GM12878 (cell line): ENCODE results near the gene KRTAP9-4. TPM values are rescaled to one million over a fixed set of nuclear protein-coding genes. Genes with fewer than 3 reads are reported as not detected.

ENCODE experiments used
- ATAC-seq: fragments of 200-7000 bp; cut with Tn5 transposase; 3 replicates; pipeline ENCODE4 v1.9.1; 2020; ENCODE audit warnings: mild to moderate bottlenecking, moderate library complexity
- BruUV-seq: library from RNA; stranded (reverse); fragments of 400-500 nt; replicated peaks from 2 replicates; lab custom pipeline; 2021; lab: Mats Ljungman, UMichigan
- CTCF ChIA-PET: fragments of 300-600 bp; sonication (Branson Sonifier 250); formaldehyde crosslinking; extraction: SDS; loops from one replicate; lab custom pipeline; 2021; ENCODE audit warnings: inconsistent platforms; lab: Yijun Ruan, JAX
- POLR2A ChIA-PET: fragments of 350-600 bp; formaldehyde crosslinking; extraction: SDS; loops from one replicate; lab custom pipeline; 2021; ENCODE audit warnings: inconsistent platforms; lab: Charles Lee
- RAD21 ChIA-PET: fragments of 300-600 bp; sonication (Branson Sonifier 250); formaldehyde crosslinking; loops from one replicate; lab custom pipeline; 2023; ENCODE audit warnings: antibody characterized with exemption; ENCODE audit not compliant: unreplicated experiment; lab: Charles Lee
- SMC1A ChIA-PET: fragments of 300-600 bp; sonication (Branson Sonifier 250); formaldehyde crosslinking; loops from one replicate; lab custom pipeline; 2023; ENCODE audit not compliant: unreplicated experiment, uncharacterized antibody; lab: Charles Lee
- DNase-seq: peaks from one replicate; pipeline ENCODE4 v3.0.0-alpha.2; 2011; ENCODE audit warnings: low read depth, low spot score
- FAIRE-seq: peaks from 3 replicates; lab custom pipeline; 2011; peaks lifted over from hg19 to GRCh38; lab: Jason Lieb, UNC
- H2AFZ ChIP-seq: 2 replicates; pipeline ENCODE4 v1.6.0; 2011; ENCODE audit warnings: low read depth, low read length, control low read depth; ENCODE audit not compliant: control insufficient read depth
- H3K27ac ChIP-seq: 2 replicates; pipeline ENCODE4 v1.5.1; 2011; ENCODE audit warnings: control low read depth; ENCODE audit not compliant: control insufficient read depth, insufficient read depth
- H3K27me3 ChIP-seq, 2 experiments: replicated peaks in 1 of 2; 2 replicates each; pipeline versions ENCODE4 v1.6.0 to v1.6.1; 2011; ENCODE audit warnings: low read length in 1 of 2; ENCODE audit not compliant: control insufficient read depth in 2 of 2, insufficient read depth in 2 of 2
- H3K36me3 ChIP-seq, 2 experiments: 2 replicates each; pipeline ENCODE4 v1.5.1; 2011; ENCODE audit warnings: low read length in 1 of 2; ENCODE audit not compliant: control insufficient read depth in 2 of 2, insufficient read depth in 2 of 2
- H3K4me1 ChIP-seq: 2 replicates; pipeline ENCODE4 v1.6.1; 2011; ENCODE audit warnings: mild to moderate bottlenecking, low read length, moderate library complexity, mixed read lengths; ENCODE audit not compliant: control insufficient read depth, insufficient read depth
- H3K4me2 ChIP-seq: 2 replicates; pipeline ENCODE4 v1.6.0; 2011; ENCODE audit warnings: control low read depth; ENCODE audit not compliant: control insufficient read depth, insufficient read depth
- H3K4me3 ChIP-seq: fragments of 200-600 bp; sonication (generic); 2 replicates; pipeline ENCODE4 v1.5.1; 2016
- H3K79me2 ChIP-seq: 2 replicates; pipeline ENCODE4 v1.6.0; 2011; ENCODE audit warnings: low read length; ENCODE audit not compliant: control insufficient read depth, insufficient read depth
- H3K9ac ChIP-seq: 2 replicates; pipeline ENCODE4 v1.8.0; 2011; ENCODE audit warnings: low read length, control low read depth, mixed read lengths; ENCODE audit not compliant: control insufficient read depth, insufficient read depth
- H3K9me3 ChIP-seq: replicated peaks from 3 replicates; pipeline ENCODE4 v1.5.1; 2011; ENCODE audit warnings: mild to moderate bottlenecking, low read length; ENCODE audit not compliant: control insufficient read depth, insufficient read depth
- H4K20me1 ChIP-seq: 2 replicates; pipeline ENCODE4 v1.6.0; 2011; ENCODE audit not compliant: control insufficient read depth, insufficient read depth
- BHLHE40 ChIP-seq, 2 experiments: fragments of 450-650 bp in 1 of 2; IDR thresholded peaks; 2 replicates each; pipeline ENCODE4 v1.6.1; 2011 to 2017; ENCODE audit warnings: low read depth in 2 of 2, borderline replicate concordance in 1 of 2, improper control_type of control experiment in 1 of 2, low read length in 1 of 2, mild to moderate bottlenecking in 1 of 2
- NFYB ChIP-seq: IDR thresholded peaks from 2 replicates; pipeline ENCODE4 v1.6.1; 2011; ENCODE audit warnings: low read depth, mild to moderate bottlenecking, low read length, improper control_type of control experiment, moderate library complexity; ENCODE audit not compliant: insufficient read depth
- PAX5 ChIP-seq: IDR thresholded peaks from 2 replicates; pipeline ENCODE4 v1.6.1; 2011; ENCODE audit warnings: low read depth, low read length, borderline replicate concordance
- PAX8 ChIP-seq: fragments of 450-650 bp; IDR thresholded peaks from 2 replicates; pipeline ENCODE4 v1.6.1; 2017; ENCODE audit warnings: mild to moderate bottlenecking, moderate library complexity
- RCOR1 ChIP-seq: conservative IDR thresholded peaks from 2 replicates; pipeline ENCODE4 v1.6.1; 2012; ENCODE audit warnings: low read depth, low read length, improper control_type of control experiment
- SREBF2 ChIP-seq: IDR thresholded peaks from 2 replicates; pipeline ENCODE4 v1.6.1; 2012; ENCODE audit warnings: mild to moderate bottlenecking, low read length
- WGBS: methylation state at CpG from one replicate; pipeline ENCODE4 v1.1.6; 2016; ENCODE audit warnings: low lambda C conversion rate; ENCODE audit not compliant: insufficient replicate concordance, insufficient coverage; ENCODE audit errors: missing lambda C conversion rate; 5-methylcytosine and 5-hydroxymethylcytosine counted together
- in situ Hi-C: fragments of 300-500 bp; cut with MboI; formaldehyde crosslinking; loops from 9 replicates; pipeline ENCODE4 v1.14.3; 2018; ENCODE audit warnings: mixed read lengths
- intact Hi-C: fragments of 100-400 bp; cut with micrococcal nuclease; formaldehyde crosslinking; loops from one replicate; pipeline ENCODE4 v1.14.2; 2022; ENCODE audit not compliant: unreplicated experiment
- polyA plus RNA-seq, 11 experiments: library from polyadenylated mRNA; depleted of rRNA in 4 of 11; unstranded in 6 of 11; stranded (reverse) in 5 of 11; fragments of >200 nt; fragmentation: Nextera tagmentation in 4 of 11; fragmentation: Illumina TruSeq in 1 of 11; extraction: Ambion mirVana in 4 of 11; extraction: Trizol in 1 of 11; gene quantifications; 1 replicate in 1 of 11; 2 replicates in 10 of 11; pipeline versions ENCODE4 v1.2.1 to v1.2.3, GENCODE V29; 2011 to 2016; ENCODE audit warnings: inconsistent platforms in 2 of 11, missing spikeins in 2 of 11, low read depth in 1 of 11
- total RNA-seq, 4 experiments: library from RNA; depleted of rRNA in 3 of 4; stranded (reverse); fragments of >200 nt in 3 of 4; fragmentation: Illumina TruSeq in 1 of 4; extraction: Trizol in 1 of 4; gene quantifications; 2 replicates each; pipeline versions ENCODE4 v1.2.1 to v1.2.3, GENCODE V29; 2013 to 2021
- TF ChIP-seq, protein P1 (sequence below): fragments of 450-650 bp; formaldehyde crosslinking; IDR thresholded peaks from 2 replicates; pipeline ENCODE4 v1.4.0; 2022; ENCODE audit warnings: mild to moderate bottlenecking, moderate library complexity

Gene KRTAP9-4
- total and polyA plus RNA-seq, 10 of the 15 experiments (the other 5 are each of a cell fraction or from before 2014, with no cell fraction given), result not detected

DNA sequence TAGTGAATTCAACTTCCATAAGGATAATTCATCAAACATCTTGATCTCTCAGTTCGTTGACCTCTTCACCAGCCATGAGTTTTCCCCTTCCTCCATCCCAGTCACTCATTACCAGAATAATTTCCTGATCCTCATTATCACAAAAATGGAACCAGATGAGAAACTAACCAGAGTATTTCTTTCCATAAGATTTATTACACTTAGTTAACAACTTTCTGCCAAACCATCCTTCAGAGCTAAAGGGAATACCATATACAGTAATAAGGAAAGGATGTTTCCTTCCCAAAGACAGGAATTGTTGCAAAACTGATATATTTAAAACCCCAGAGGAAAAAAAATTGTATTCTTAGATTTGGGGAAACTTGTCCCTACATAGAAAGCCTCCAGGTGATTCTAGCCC lies 44.5 kb downstream of the KRTAP9-4 start:
- ChIA-PET SMC1A (no interaction called here), RAD21 (no interaction called here), CTCF (interaction anchor here (0.5 to 0.6 kb wide), 2 partner anchors 345 to 388 kb away, joined by 3 read pairs; no protein-coding TSS in a partner anchor), POLR2A (no interaction called here)
- Histone ChIP-seq H3K27ac (no peak overlapping the region), H2AFZ (no peak overlapping the region), H3K27me3 (no peaks in the 10 kb centered on the region; a peak in 1 of 4 replicates), H4K20me1 (no peaks in the 10 kb centered on the region), H3K9me3 (no peaks in the 10 kb centered on the region), H3K9ac (no peak overlapping the region), H3K4me2 (no peak overlapping the region), H3K79me2 (no peaks in the 10 kb centered on the region), H3K4me3 (no peak overlapping the region), H3K4me1 (no peaks in the 10 kb centered on the region), H3K36me3 (no peaks in the 10 kb centered on the region)
- intact Hi-C loops (no loop called here), in situ Hi-C loops (no loop called here)
- WGBS, result 0% methylated on average over 1 of the region's 1 CpG
- no peak for FAIRE-seq
- no TSS peak for BruUV-seq
- no peak for DNase-seq
- no peak for ATAC-seq
- TF ChIP-seq SREBF2 (no peak), BHLHE40 (IDR thresholded peaks at IDR 0.05; ENCODE audit: borderline replicate concordance in 1 of 2, low read depth in 2 of 2, low read length in 1 of 2) (no peak), PAX8 (no peak), NFYB (no peak), RCOR1 (no peak), PAX5 (no peak)
- TF ChIP-seq, protein P1, sequence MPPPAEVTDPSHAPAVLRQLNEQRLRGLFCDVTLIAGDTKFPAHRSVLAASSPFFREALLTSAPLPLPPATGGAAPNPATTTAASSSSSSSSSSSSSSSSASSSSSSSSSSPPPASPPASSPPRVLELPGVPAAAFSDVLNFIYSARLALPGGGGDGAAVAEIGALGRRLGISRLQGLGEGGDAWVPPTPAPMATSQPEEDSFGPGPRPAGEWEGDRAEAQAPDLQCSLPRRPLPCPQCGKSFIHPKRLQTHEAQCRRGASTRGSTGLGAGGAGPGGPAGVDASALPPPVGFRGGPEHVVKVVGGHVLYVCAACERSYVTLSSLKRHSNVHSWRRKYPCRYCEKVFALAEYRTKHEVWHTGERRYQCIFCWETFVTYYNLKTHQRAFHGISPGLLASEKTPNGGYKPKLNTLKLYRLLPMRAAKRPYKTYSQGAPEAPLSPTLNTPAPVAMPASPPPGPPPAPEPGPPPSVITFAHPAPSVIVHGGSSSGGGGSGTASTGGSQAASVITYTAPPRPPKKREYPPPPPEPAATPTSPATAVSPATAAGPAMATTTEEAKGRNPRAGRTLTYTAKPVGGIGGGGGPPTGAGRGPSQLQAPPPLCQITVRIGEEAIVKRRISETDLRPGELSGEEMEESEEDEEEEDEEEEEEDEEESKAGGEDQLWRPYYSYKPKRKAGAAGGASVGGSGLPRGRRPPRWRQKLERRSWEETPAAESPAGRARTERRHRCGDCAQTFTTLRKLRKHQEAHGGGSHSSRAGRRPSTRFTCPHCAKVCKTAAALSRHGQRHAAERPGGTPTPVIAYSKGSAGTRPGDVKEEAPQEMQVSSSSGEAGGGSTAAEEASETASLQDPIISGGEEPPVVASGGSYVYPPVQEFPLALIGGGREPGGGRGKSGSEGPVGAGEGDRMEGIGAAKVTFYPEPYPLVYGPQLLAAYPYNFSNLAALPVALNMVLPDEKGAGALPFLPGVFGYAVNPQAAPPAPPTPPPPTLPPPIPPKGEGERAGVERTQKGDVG (CRISPR knock-in tag), result no peak
